ENCODE data around the gene AKAP12.
"Not testable (repeated sequence)": the region's sequence is repeated elsewhere in the genome, so short reads cannot be mapped to it uniquely, and the experiment has no call there.

The AKAP12 gene

GRCh38 chr6:151340219-151340978 lies 100.6 kb downstream of the AKAP12 start:
- Histone ChIP-seq H3K36me3 (ENCODE audit: insufficient read depth, low read length) (no peaks in the 10 kb centered on the region), H3K27ac (no peak overlapping the region), H3K9ac (ENCODE audit: insufficient read length) (no peak overlapping the region), H3K9me3 (ENCODE audit: low read depth, low read length) (no peaks in the 10 kb centered on the region), H3K4me3 (no peak overlapping the region)
- no peak for DNase-seq (ENCODE audit: low read depth, low spot score)
- TF ChIP-seq POLR2AphosphoS5 (IDR thresholded peaks at IDR 0.05; ENCODE audit: borderline replicate concordance, low read depth, low read length) (no peak), FOXP2 (optimal IDR thresholded peaks at IDR 0.05; ENCODE audit: control extremely low read depth, extremely low read length, insufficient read depth) (no peak), EZH2 (IDR thresholded peaks at IDR 0.05) (no peak)

DNA sequence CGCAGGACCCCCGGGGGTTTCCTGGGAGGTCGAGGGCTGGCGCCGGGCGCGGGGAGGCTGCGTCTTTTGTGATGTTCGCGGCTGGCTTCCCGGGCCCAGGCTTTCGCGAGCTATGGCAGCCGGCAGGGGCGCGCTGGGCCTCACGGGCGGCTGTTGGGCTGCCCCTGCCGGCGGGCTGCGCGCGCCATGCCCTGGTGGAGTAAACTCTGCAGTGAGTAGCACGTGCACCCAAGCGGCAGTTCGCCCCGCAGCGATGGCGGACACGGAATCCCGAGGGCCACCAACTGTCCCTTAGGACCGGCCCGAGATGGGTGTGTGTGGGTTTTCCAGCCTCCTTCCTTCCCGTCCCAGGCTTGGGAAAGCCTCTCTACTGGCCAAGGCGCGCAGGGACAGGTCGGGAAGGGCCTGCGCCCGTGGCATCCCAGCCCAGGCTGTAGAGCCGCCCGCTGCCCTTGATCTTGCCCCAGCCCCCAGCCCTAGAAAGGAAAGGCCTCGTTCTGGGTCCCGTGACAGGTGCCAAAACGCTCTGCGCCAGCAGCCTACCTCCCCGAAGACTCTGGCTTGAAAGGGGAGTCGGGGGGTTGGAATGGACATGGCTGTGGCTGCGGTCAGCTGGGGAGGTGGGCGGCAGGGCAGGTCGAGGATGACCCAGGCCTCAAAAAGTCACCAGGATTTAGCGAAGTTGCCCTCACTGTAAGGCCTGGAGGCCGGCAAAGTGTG lies 101.9 kb downstream of the AKAP12 start:
- TF ChIP-seq POLR2AphosphoS5 (IDR thresholded peaks at IDR 0.05; ENCODE audit: borderline replicate concordance, low read depth, low read length): no peak
- TF ChIP-seq FOXP2 (optimal IDR thresholded peaks at IDR 0.05; ENCODE audit: control extremely low read depth, extremely low read length, insufficient read depth): no peak
- TF ChIP-seq EZH2 (IDR thresholded peaks at IDR 0.05): no peak
- Histone ChIP-seq H3K4me3 (no peak overlapping the region), H3K9me3 (ENCODE audit: low read depth, low read length) (no peaks in the 10 kb centered on the region), H3K27ac (no peak overlapping the region), H3K9ac (ENCODE audit: insufficient read length) (no peak overlapping the region), H3K36me3 (ENCODE audit: insufficient read depth, low read length) (no peaks in the 10 kb centered on the region)
- no peak for DNase-seq (ENCODE audit: low read depth, low spot score)

DNA sequence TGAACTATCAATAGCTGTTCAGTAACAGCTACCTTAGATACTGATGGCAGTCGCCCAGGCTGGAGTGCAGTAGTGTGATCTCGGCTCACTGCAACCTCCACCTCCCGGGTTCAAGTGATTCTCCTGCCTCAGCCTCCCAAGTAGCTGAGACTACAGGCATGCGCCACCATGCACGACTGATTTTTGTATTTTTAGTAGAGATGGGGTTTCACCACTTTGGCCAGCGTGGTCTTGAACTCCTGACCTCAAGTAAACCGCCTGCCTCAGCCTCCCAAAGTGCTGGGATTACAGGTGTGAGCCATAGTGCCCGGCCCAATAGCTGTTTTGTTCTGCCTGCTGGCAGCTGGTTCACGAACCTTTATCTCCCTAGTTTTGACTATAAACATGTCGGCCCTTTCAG lies 103.0 kb downstream of the AKAP12 start:
- not testable (repeated sequence) for H3K27ac ChIP-seq; DNase-seq (ENCODE audit: low read depth, low spot score); H3K36me3 ChIP-seq (ENCODE audit: insufficient read depth, low read length); H3K4me3 ChIP-seq; H3K9ac ChIP-seq (ENCODE audit: insufficient read length); H3K9me3 ChIP-seq (ENCODE audit: low read depth, low read length)

GRCh38 chr6:151349651-151350270 lies 110.0 kb downstream of the AKAP12 start:
- Histone ChIP-seq H3K36me3 (ENCODE audit: insufficient read depth, low read length) (no peaks in the 10 kb centered on the region), H3K27ac (no peak overlapping the region), H3K4me3 (no peak overlapping the region), H3K9ac (ENCODE audit: insufficient read length) (no peak overlapping the region), H3K9me3 (ENCODE audit: low read depth, low read length) (no peaks in the 10 kb centered on the region)
- TF ChIP-seq FOXP2 (optimal IDR thresholded peaks at IDR 0.05; ENCODE audit: control extremely low read depth, extremely low read length, insufficient read depth) (no peak), EZH2 (IDR thresholded peaks at IDR 0.05) (no peak), POLR2AphosphoS5 (IDR thresholded peaks at IDR 0.05; ENCODE audit: borderline replicate concordance, low read depth, low read length) (no peak)
- DNase-seq (ENCODE audit: low read depth, low spot score): no peak

DNA sequence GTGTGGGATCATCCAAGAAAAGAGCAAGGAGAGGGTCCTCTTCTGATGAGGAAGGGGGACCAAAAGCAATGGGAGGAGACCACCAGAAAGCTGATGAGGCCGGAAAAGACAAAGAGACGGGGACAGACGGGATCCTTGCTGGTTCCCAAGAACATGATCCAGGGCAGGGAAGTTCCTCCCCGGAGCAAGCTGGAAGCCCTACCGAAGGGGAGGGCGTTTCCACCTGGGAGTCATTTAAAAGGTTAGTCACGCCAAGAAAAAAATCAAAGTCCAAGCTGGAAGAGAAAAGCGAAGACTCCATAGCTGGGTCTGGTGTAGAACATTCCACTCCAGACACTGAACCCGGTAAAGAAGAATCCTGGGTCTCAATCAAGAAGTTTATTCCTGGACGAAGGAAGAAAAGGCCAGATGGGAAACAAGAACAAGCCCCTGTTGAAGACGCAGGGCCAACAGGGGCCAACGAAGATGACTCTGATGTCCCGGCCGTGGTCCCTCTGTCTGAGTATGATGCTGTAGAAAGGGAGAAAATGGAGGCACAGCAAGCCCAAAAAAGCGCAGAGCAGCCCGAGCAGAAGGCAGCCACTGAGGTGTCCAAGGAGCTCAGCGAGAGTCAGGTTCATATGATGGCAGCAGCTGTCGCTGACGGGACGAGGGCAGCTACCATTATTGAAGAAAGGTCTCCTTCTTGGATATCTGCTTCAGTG lies 110.8 kb downstream of the AKAP12 start:
- Histone ChIP-seq H3K36me3 (ENCODE audit: insufficient read depth, low read length) (no peaks in the 10 kb centered on the region), H3K9ac (ENCODE audit: insufficient read length) (no peak overlapping the region), H3K9me3 (ENCODE audit: low read depth, low read length) (no peaks in the 10 kb centered on the region), H3K4me3 (no peak overlapping the region), H3K27ac (no peak overlapping the region)
- no peak for DNase-seq (ENCODE audit: low read depth, low spot score)
- TF ChIP-seq POLR2AphosphoS5 (IDR thresholded peaks at IDR 0.05; ENCODE audit: borderline replicate concordance, low read depth, low read length) (no peak), EZH2 (IDR thresholded peaks at IDR 0.05) (no peak), FOXP2 (optimal IDR thresholded peaks at IDR 0.05; ENCODE audit: control extremely low read depth, extremely low read length, insufficient read depth) (no peak)

DNA sequence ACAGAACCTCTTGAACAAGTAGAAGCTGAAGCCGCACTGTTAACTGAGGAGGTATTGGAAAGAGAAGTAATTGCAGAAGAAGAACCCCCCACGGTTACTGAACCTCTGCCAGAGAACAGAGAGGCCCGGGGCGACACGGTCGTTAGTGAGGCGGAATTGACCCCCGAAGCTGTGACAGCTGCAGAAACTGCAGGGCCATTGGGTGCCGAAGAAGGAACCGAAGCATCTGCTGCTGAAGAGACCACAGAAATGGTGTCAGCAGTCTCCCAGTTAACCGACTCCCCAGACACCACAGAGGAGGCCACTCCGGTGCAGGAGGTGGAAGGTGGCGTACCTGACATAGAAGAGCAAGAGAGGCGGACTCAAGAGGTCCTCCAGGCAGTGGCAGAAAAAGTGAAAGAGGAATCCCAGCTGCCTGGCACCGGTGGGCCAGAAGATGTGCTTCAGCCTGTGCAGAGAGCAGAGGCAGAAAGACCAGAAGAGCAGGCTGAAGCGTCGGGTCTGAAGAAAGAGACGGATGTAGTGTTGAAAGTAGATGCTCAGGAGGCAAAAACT lies 111.5 kb downstream of the AKAP12 start:
- no peaks in the 10 kb centered on the region for H3K9me3 ChIP-seq (ENCODE audit: low read depth, low read length)
- H3K27ac ChIP-seq: no peak overlapping the region
- no peaks in the 10 kb centered on the region for H3K36me3 ChIP-seq (ENCODE audit: insufficient read depth, low read length)
- no peak for TF ChIP-seq POLR2AphosphoS5 (IDR thresholded peaks at IDR 0.05; ENCODE audit: borderline replicate concordance, low read depth, low read length)
- no peak for TF ChIP-seq FOXP2 (optimal IDR thresholded peaks at IDR 0.05; ENCODE audit: control extremely low read depth, extremely low read length, insufficient read depth)
- no peak for TF ChIP-seq EZH2 (IDR thresholded peaks at IDR 0.05)
- DNase-seq (ENCODE audit: low read depth, low spot score): no peak
- no peak overlapping the region for H3K4me3 ChIP-seq
- no peak overlapping the region for H3K9ac ChIP-seq (ENCODE audit: insufficient read length)

DNA sequence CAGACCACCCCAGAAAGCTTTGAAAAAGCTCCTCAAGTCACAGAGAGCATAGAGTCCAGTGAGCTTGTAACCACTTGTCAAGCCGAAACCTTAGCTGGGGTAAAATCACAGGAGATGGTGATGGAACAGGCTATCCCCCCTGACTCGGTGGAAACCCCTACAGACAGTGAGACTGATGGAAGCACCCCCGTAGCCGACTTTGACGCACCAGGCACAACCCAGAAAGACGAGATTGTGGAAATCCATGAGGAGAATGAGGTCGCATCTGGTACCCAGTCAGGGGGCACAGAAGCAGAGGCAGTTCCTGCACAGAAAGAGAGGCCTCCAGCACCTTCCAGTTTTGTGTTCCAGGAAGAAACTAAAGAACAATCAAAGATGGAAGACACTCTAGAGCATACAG lies 112.0 kb downstream of the AKAP12 start:
- no peak for DNase-seq (ENCODE audit: low read depth, low spot score)
- Histone ChIP-seq H3K4me3 (no peak overlapping the region), H3K27ac (no peak overlapping the region), H3K9me3 (ENCODE audit: low read depth, low read length) (no peaks in the 10 kb centered on the region), H3K9ac (ENCODE audit: insufficient read length) (no peak overlapping the region), H3K36me3 (ENCODE audit: insufficient read depth, low read length) (no peaks in the 10 kb centered on the region)
- no peak for TF ChIP-seq FOXP2 (optimal IDR thresholded peaks at IDR 0.05; ENCODE audit: control extremely low read depth, extremely low read length, insufficient read depth)
- TF ChIP-seq EZH2 (IDR thresholded peaks at IDR 0.05): no peak
- TF ChIP-seq POLR2AphosphoS5 (IDR thresholded peaks at IDR 0.05; ENCODE audit: borderline replicate concordance, low read depth, low read length): no peak

Data from SK-N-MC (cell line).